B cell (primary cell): ENCODE measurements around the gene B4GALT4. TPM values are rescaled to one million over a fixed set of nuclear protein-coding genes. Genes with fewer than 3 reads are reported as not detected.

Source experiments
- ATAC-seq: fragments of 200-7000 bp; cut with Tn5 transposase; one replicate; pipeline ENCODE4 v1.10.0; 2021; ENCODE audit warnings: low read depth, mild to moderate bottlenecking, moderate number of reproducible peaks, moderate library complexity
- CTCF ChIA-PET: fragments of 350-600 bp; sonication (Branson Sonifier 250); formaldehyde crosslinking; loops from one replicate; lab custom pipeline; 2021; ENCODE audit warnings: antibody characterized with exemption, inconsistent platforms; lab: Charles Lee
- POLR2A ChIA-PET: fragments of 350-600 bp; sonication (Branson Sonifier 250); formaldehyde crosslinking; loops from one replicate; lab custom pipeline; 2021; ENCODE audit warnings: antibody characterized with exemption; lab: Charles Lee
- DNase-seq: peaks from one replicate; pipeline ENCODE4 v3.0.0; 2013
- H2AFZ ChIP-seq: 2 replicates; pipeline ENCODE4 v1.6.1; 2012; ENCODE audit warnings: mild to moderate bottlenecking, low read depth, low read length; ENCODE audit not compliant: insufficient read depth, poor library complexity, severe bottlenecking
- H3K27ac ChIP-seq, 2 donors: 1 replicate in 1 of 2; 2 replicates in 1 of 2; pipeline ENCODE4 v1.5.1; 2012 to 2013; ENCODE audit warnings: low read length in 2 of 2, mild to moderate bottlenecking in 2 of 2, moderate library complexity in 1 of 2
- H3K27me3 ChIP-seq, 4 experiments: fragments of 200-600 bp in 1 of 4; sonication (generic) in 1 of 4; replicated peaks in 1 of 4; 1 replicate in 2 of 4; 2 replicates in 2 of 4; pipeline versions ENCODE4 v1.6.1 to v1.7.0; 2013 to 2016; ENCODE audit warnings: low read length in 3 of 4, mild to moderate bottlenecking in 2 of 4, mixed read lengths in 1 of 4, moderate library complexity in 1 of 4; ENCODE audit not compliant: insufficient read depth in 4 of 4, control insufficient read depth in 3 of 4; ENCODE audit errors: control extremely low read depth in 1 of 4
- H3K36me3 ChIP-seq, 2 experiments: replicated peaks in 1 of 2; 1 replicate in 1 of 2; 2 replicates in 1 of 2; pipeline versions ENCODE4 v1.6.1 to v1.7.1; 2013; ENCODE audit warnings: low read length in 1 of 2; ENCODE audit not compliant: insufficient read depth in 2 of 2, control insufficient read depth in 1 of 2; ENCODE audit errors: control extremely low read depth in 1 of 2, extremely low read depth in 1 of 2
- H3K4me1 ChIP-seq, 2 donors: fragments of 200-600 bp in 1 of 2; sonication (generic) in 1 of 2; 1 replicate in 1 of 2; 2 replicates in 1 of 2; pipeline versions ENCODE4 v1.5.1 to v1.6.1; 2013 to 2017; ENCODE audit warnings: low read length in 2 of 2; ENCODE audit not compliant: control insufficient read depth in 2 of 2, insufficient read depth in 2 of 2
- H3K4me2 ChIP-seq: replicated peaks from 2 replicates; pipeline ENCODE3; 2012; ENCODE audit warnings: mild to moderate bottlenecking, low read depth, low read length; ENCODE audit not compliant: poor library complexity, severe bottlenecking
- H3K4me3 ChIP-seq, 5 experiments: fragments of 200-600 bp in 1 of 5; sonication (generic) in 1 of 5; 1 replicate in 3 of 5; 2 replicates in 2 of 5; pipeline versions ENCODE4 v1.5.1 to v1.7.0; 2011 to 2016; ENCODE audit warnings: low read length in 4 of 5, mild to moderate bottlenecking in 4 of 5, low read depth in 2 of 5, control low read depth in 1 of 5, moderate library complexity in 1 of 5; ENCODE audit not compliant: insufficient read depth in 1 of 5; ENCODE audit errors: control extremely low read depth in 1 of 5, extremely low read depth in 1 of 5
- H3K79me2 ChIP-seq: fragments of 200-600 bp; sonication (generic); one replicate; pipeline ENCODE4 v1.6.0; 2016; ENCODE audit warnings: low read length; ENCODE audit not compliant: control insufficient read depth, insufficient read depth
- H3K9ac ChIP-seq: fragments of 200-600 bp; sonication (generic); 2 replicates; pipeline ENCODE4 v1.6.1; 2017; ENCODE audit warnings: mild to moderate bottlenecking, low read length, moderate library complexity
- H3K9me3 ChIP-seq, 3 donors: one replicate each; pipeline versions ENCODE4 v1.6.1 to v1.7.1; 2013; ENCODE audit warnings: low read length in 2 of 3; ENCODE audit not compliant: control insufficient read depth in 2 of 3, insufficient read depth in 1 of 3; ENCODE audit errors: control extremely low read depth in 1 of 3
- H4K20me1 ChIP-seq: 2 replicates; pipeline ENCODE4 v1.6.0; 2012; ENCODE audit warnings: mild to moderate bottlenecking, low read length; ENCODE audit not compliant: insufficient read depth, control insufficient read depth, poor library complexity, severe bottlenecking
- H3K27ac Mint-ChIP-seq: one replicate; pipeline ENCODE4 v1.8.0; 2021; ENCODE audit warnings: mixed read lengths
- H3K27me3 Mint-ChIP-seq: one replicate; pipeline ENCODE4 v1.8.0; 2021; ENCODE audit warnings: mixed read lengths
- H3K4me1 Mint-ChIP-seq: one replicate; pipeline ENCODE4 v1.8.0; 2021; ENCODE audit warnings: mixed read lengths
- H3K4me3 Mint-ChIP-seq: one replicate; pipeline ENCODE4 v1.8.0; 2021; ENCODE audit warnings: mixed read lengths
- H3K9me3 Mint-ChIP-seq: one replicate; pipeline ENCODE4 v1.8.0; 2022; ENCODE audit warnings: mixed read lengths; ENCODE audit not compliant: insufficient read depth
- CTCF ChIP-seq: fragments of 200-600 bp; IDR thresholded peaks from one replicate; pipeline ENCODE4 v1.8.0; 2022; ENCODE audit warnings: antibody characterized with exemption, mild to moderate bottlenecking
- EZH2 ChIP-seq: IDR thresholded peaks from 2 replicates; pipeline ENCODE4 v1.6.1; 2012; ENCODE audit warnings: borderline replicate concordance, low read depth, mild to moderate bottlenecking, moderate library complexity, low read length; ENCODE audit not compliant: insufficient read depth, poor library complexity, severe bottlenecking
- WGBS: methylation state at CpG from one replicate; pipeline ENCODE4 v1.1.5; 2013; ENCODE audit warnings: missing lambda C conversion rate; ENCODE audit not compliant: insufficient coverage; 5-methylcytosine and 5-hydroxymethylcytosine counted together
- intact Hi-C: fragments of 100-400 bp; cut with micrococcal nuclease; formaldehyde crosslinking; loops from one replicate; pipeline ENCODE4 v1.10.0; 2022
- polyA plus RNA-seq: library from polyadenylated mRNA; depleted of rRNA; stranded (reverse); fragments of >200 nt; gene quantifications from 2 replicates; pipeline ENCODE4 v1.2.3, GENCODE V29; 2012
- total RNA-seq, 2 donors: library from RNA; stranded (reverse); fragments of 120-200 nt in 1 of 2; gene quantifications; 1 replicate in 1 of 2; 2 replicates in 1 of 2; pipeline versions ENCODE4 v1.2.3 to v1.2.4, GENCODE V29; 2013 to 2022

The B4GALT4 gene
- total and polyA plus RNA-seq, 2 donors (not counting 1 experiment from before 2014, with no cell fraction given) = 7.1 to 21.9 TPM

GRCh38 chr3:119187266-119187665 lies 53.4 kb downstream of the B4GALT4 start:
- Histone ChIP-seq H3K9me3 (no peaks in the 10 kb centered on the region), H3K4me1 (no peaks in the 10 kb centered on the region), H3K27ac (no peak overlapping the region), H3K4me3 (no peak overlapping the region), H3K79me2 (no peaks in the 10 kb centered on the region), H3K9ac (no peak overlapping the region), H3K36me3 (no peaks in the 10 kb centered on the region), H3K27me3 (no peaks in the 10 kb centered on the region), H2AFZ (no peak overlapping the region), H4K20me1 (no peaks in the 10 kb centered on the region), H3K4me2 (no peak overlapping the region)
- ChIA-PET POLR2A (no interaction called here), CTCF (no interaction called here)
- intact Hi-C loops = no loop called here
- no peak overlapping the region for H3K27ac Mint-ChIP-seq
- H3K4me3 Mint-ChIP-seq = no peak overlapping the region
- ATAC-seq (no peak), DNase-seq (no peak)
- no peaks in the 10 kb centered on the region for H3K9me3 Mint-ChIP-seq
- H3K4me1 Mint-ChIP-seq = no peaks in the 10 kb centered on the region
- TF ChIP-seq CTCF (no peak), EZH2 (no peak)
- peaks cover 6% of the 10 kb centered on the region for H3K27me3 Mint-ChIP-seq

DNA sequence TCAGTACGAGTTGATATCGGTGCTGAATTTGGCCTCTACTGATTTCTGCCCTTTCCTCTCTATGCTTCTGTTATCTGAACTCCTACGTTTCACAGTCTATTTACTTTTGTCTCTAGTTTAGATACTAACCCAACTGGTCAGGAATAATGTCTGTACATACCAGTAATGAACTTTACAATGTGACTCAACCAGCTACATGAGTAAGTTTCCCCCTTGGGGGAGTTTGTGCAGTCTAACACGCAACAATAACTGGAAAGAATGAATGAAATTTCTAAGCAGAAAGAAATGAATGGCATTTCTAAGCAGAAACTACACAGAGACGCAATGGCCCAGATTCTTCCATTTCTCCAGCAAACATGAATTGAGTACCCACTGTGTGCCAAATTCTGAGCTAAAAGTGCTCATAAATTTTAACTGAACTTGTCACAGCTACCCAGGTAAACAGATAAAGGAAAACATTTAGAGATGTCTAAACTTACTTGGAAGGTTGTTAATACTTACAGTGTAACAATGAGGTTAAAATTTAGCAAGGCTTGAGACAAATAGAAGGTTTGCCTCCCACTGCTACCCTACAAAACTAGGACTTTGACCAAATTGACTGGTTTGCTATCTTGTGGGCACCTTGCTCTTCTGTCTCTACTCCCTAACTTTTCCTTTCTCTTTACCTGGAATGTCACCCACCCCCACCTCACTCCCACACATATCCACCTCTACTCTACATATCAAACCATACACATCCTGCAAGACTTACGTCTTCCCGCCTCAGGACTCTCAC lies 55.7 kb downstream of the B4GALT4 start:
- no peak overlapping the region for H3K27ac ChIP-seq
- H3K4me3 Mint-ChIP-seq = no peak overlapping the region
- intact Hi-C loops = no loop called here
- no peak overlapping the region for H3K4me3 ChIP-seq
- H4K20me1 ChIP-seq = no peaks in the 10 kb centered on the region
- no peaks in the 10 kb centered on the region for H3K79me2 ChIP-seq
- no peak for TF ChIP-seq EZH2
- no peak for TF ChIP-seq CTCF
- no peaks in the 10 kb centered on the region for H3K9me3 Mint-ChIP-seq
- no peak overlapping the region for H2AFZ ChIP-seq
- ATAC-seq = no peak
- no peak for DNase-seq
- no peak overlapping the region for H3K9ac ChIP-seq
- no peaks in the 10 kb centered on the region for H3K36me3 ChIP-seq
- no peaks in the 10 kb centered on the region for H3K4me1 Mint-ChIP-seq
- H3K4me1 ChIP-seq = no peaks in the 10 kb centered on the region
- H3K27ac Mint-ChIP-seq = no peak overlapping the region
- H3K27me3 ChIP-seq = no peaks in the 10 kb centered on the region
- H3K4me2 ChIP-seq = no peak overlapping the region
- CTCF ChIA-PET = interaction anchor here (1.2 kb wide), 1 partner anchor 28 kb away, joined by 3 read pairs; no protein-coding TSS in a partner anchor
- H3K27me3 Mint-ChIP-seq = peaks cover 11% of the 10 kb centered on the region
- 82% methylated on average over 2 of the region's 7 CpGs for WGBS
- POLR2A ChIA-PET = no interaction called here
- H3K9me3 ChIP-seq = no peaks in the 10 kb centered on the region
